ENCODE data around the gene GTF2B.

GTF2B gene

GRCh38 chr1:88812366-88812765 is 79.0 kb downstream of the GTF2B start:
- Histone ChIP-seq H3K4me3 (ENCODE audit: low read depth, low read length) (no peak overlapping the region), H3K4me1 (no peaks in the 10 kb centered on the region), H3K27me3 (no peaks in the 10 kb centered on the region), H3K9me3 (no peaks in the 10 kb centered on the region), H3K36me3 (no peaks in the 10 kb centered on the region)
- DNase-seq: no peak
- TF ChIP-seq, protein P1, sequence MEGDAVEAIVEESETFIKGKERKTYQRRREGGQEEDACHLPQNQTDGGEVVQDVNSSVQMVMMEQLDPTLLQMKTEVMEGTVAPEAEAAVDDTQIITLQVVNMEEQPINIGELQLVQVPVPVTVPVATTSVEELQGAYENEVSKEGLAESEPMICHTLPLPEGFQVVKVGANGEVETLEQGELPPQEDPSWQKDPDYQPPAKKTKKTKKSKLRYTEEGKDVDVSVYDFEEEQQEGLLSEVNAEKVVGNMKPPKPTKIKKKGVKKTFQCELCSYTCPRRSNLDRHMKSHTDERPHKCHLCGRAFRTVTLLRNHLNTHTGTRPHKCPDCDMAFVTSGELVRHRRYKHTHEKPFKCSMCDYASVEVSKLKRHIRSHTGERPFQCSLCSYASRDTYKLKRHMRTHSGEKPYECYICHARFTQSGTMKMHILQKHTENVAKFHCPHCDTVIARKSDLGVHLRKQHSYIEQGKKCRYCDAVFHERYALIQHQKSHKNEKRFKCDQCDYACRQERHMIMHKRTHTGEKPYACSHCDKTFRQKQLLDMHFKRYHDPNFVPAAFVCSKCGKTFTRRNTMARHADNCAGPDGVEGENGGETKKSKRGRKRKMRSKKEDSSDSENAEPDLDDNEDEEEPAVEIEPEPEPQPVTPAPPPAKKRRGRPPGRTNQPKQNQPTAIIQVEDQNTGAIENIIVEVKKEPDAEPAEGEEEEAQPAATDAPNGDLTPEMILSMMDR (IDR thresholded peaks at IDR 0.05; ENCODE audit: low read depth, low read length): no peak

GRCh38 chr1:88803444-88803843 is 87.9 kb downstream of the GTF2B start:
- DNase-seq: no peak
- TF ChIP-seq, protein P1 (IDR thresholded peaks at IDR 0.05; ENCODE audit: low read depth, low read length): no peak
- Histone ChIP-seq H3K27me3 (no peaks in the 10 kb centered on the region), H3K36me3 (peaks cover 3% of the 10 kb centered on the region; the same call in 1 of the 2 replicates), H3K9me3 (no peaks in the 10 kb centered on the region), H3K4me3 (ENCODE audit: low read depth, low read length) (no peak overlapping the region), H3K4me1 (no peaks in the 10 kb centered on the region)

DNA sequence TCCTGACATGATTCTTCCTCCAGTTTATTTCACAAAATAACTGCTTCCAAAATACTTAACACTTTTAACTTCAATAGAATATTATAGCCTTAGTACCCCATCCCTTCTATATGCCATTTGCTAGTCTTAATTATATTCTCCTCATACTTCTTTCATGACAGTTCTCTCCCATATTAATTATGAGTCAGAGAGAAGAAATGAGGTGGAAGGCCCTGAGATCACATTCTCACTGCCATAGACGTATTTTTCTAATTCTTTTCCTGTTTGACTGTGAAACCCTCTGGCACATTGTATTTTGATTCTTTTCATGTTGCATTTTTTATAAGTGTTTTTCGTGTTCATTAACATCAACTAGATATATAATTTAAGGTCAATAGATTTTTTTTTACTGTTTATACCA is 88.4 kb downstream of the GTF2B start:
- H3K36me3 ChIP-seq: peaks cover 3% of the 10 kb centered on the region; the same call in 1 of the 2 replicates
- no peaks in the 10 kb centered on the region for H3K4me1 ChIP-seq
- TF ChIP-seq, protein P1 (IDR thresholded peaks at IDR 0.05; ENCODE audit: low read depth, low read length): no peak
- no peaks in the 10 kb centered on the region for H3K9me3 ChIP-seq
- no peak for DNase-seq
- H3K4me3 ChIP-seq (ENCODE audit: low read depth, low read length): no peak overlapping the region
- no peaks in the 10 kb centered on the region for H3K27me3 ChIP-seq

Data from BE2C (cell line).